Stimulated activated CD8-positive, alpha-beta memory T cell treated with anti-CD3 and anti-CD28 coated beads, Interleukin-7, amount 100 ng/mL, for 1 hour (primary cell): ENCODE data around the gene USP9X.
A peak's percentile ranks its signal among the peaks of the same experiment; 100 is the strongest.
"Not testable (repeated sequence)": the region's sequence is repeated elsewhere in the genome, so short reads cannot be mapped to it uniquely, and the experiment has no call there.

Experiments used
- DNase-seq, 2 donors: peaks; one replicate each; pipeline ENCODE4 v3.0.0-alpha.2; 2020; ENCODE audit warnings: low read depth in 2 of 2

USP9X gene, protein sequence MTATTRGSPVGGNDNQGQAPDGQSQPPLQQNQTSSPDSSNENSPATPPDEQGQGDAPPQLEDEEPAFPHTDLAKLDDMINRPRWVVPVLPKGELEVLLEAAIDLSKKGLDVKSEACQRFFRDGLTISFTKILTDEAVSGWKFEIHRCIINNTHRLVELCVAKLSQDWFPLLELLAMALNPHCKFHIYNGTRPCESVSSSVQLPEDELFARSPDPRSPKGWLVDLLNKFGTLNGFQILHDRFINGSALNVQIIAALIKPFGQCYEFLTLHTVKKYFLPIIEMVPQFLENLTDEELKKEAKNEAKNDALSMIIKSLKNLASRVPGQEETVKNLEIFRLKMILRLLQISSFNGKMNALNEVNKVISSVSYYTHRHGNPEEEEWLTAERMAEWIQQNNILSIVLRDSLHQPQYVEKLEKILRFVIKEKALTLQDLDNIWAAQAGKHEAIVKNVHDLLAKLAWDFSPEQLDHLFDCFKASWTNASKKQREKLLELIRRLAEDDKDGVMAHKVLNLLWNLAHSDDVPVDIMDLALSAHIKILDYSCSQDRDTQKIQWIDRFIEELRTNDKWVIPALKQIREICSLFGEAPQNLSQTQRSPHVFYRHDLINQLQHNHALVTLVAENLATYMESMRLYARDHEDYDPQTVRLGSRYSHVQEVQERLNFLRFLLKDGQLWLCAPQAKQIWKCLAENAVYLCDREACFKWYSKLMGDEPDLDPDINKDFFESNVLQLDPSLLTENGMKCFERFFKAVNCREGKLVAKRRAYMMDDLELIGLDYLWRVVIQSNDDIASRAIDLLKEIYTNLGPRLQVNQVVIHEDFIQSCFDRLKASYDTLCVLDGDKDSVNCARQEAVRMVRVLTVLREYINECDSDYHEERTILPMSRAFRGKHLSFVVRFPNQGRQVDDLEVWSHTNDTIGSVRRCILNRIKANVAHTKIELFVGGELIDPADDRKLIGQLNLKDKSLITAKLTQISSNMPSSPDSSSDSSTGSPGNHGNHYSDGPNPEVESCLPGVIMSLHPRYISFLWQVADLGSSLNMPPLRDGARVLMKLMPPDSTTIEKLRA (N-terminal part only)

GRCh38 chrX:41084893-41085511, at the start of gene USP9X:
TSS of gene USP9X (plus strand) at chrX:41085445. CDS start at chrX:41123629, 38,184 bp downstream.
- DNase-seq = peak; percentile 68 to 84

DNA sequence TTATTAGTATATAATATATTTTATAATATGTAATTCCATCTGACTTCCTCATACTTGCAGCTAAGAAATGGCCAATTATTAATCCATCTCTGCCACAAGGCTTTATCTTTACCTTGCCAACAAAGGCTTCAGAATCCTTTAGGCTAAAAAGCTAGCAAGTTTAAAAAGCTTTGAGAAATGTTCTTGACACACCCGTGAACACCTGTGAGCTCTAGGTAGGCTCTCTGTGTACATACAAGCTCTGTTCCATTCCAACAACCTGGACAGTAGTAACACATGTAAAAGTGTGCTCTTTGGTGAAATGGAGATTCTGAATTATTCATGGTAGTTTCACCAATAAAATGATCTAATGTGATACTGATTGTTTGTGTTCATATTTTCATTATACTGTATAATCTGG, 49.7 kb upstream of the USP9X start:
- no peak for DNase-seq

GRCh38 chrX:41036668-41037326, 48.4 kb upstream of the USP9X start:
- DNase-seq = no peak

GRCh38 chrX:41043196-41043595, 42.0 kb upstream of the USP9X start:
- no peak for DNase-seq

GRCh38 chrX:41043674-41044345, 41.4 kb upstream of the USP9X start:
- no peak for DNase-seq

DNA sequence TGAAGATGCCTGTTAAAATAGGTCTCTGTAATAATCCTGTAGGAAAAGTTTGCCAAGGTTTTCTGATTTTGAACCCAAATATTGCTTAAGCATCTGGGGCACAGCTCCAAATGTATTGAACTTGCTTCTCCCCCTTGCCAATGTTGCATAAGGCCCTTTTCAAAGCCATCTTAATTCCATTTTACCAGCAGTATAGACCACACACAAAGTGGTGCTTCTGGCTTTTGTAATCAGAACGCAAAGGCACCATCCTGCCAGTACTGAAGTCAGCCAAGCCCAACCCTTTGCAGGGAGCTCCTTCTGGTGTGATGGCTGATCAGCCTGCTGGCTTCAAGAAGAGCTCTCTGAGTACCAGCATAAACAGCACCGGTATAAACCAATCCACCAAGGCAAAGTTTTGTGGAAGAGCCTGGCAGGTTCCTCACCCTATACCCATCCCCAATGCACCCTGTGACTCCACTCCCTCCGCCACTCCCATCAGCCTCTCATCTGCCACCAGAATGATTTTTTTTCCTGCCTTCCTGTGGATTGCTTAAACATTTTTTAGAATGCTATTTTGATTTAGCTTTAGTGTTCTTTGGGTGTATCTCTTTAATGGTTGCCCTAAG, 39.2 kb upstream of the USP9X start:
- DNase-seq = no peak

DNA sequence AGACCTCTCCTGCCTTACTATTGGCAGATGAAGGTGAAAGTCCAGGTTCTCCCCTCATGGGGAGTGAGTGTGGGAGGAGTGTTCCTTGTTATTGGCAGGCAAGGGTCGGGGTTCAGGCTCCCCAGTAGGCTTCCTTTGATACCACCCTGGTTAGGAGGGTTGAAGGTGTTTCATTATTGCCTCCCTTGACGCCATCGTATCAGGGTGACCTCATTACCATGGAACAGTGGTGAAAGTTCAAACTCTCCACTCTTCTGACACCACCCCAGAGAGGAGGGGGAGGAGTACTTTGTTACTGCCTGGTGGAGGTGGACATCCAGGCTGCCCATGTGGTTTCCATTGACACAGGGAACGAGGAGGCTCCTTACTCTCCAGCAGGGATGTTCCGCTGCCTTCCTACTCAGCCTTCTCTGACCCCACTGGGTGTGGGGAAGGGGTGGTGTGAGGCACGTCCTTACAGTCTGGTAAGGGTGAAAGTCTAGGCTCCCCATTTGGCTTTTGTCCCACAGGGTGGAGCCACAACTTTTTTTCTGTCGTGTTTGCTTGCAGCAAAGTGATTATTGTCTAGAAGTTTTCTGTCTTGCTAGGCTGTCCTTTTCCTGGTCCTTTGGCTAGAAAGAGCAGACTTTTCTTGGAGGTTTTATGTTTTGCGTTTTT, 37.2 kb upstream of the USP9X start:
- no peak for DNase-seq

- no peak for DNase-seq
Observed at GRCh38 chrX:41050359-41050758, 34.9 kb upstream of the USP9X start.

GRCh38 chrX:41051288-41051687, 34.0 kb upstream of the USP9X start:
- DNase-seq = no peak

- DNase-seq = no peak
Observed at GRCh38 chrX:41055740-41056139, 29.5 kb upstream of the USP9X start.

- DNase-seq = not testable (repeated sequence)
Observed at GRCh38 chrX:41063276-41063675, 22.0 kb upstream of the USP9X start.

GRCh38 chrX:41064018-41064417, 21.2 kb upstream of the USP9X start:
- no peak for DNase-seq

DNA sequence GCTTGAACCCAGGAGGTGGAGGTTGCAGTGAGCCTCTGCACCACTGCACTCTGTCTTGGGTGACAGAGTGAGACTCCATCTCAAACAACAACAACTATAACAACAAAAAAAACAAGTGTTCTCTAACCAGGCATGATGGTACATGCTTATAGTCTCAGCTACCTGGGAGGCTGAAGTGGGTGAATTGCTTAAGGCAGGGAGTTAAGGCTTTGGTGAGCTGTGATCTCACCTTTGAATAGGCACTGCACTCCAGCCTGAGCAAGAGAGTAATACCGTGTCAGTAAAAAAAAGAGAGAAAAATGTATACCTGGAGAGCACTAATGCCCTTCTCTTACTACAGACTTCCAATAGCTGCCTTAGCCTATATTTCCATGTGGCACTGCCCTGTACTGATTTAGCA, 18.9 kb upstream of the USP9X start:
- DNase-seq = no peak

- no peak for DNase-seq
Observed at GRCh38 chrX:41066969-41067368, 18.3 kb upstream of the USP9X start.

DNA sequence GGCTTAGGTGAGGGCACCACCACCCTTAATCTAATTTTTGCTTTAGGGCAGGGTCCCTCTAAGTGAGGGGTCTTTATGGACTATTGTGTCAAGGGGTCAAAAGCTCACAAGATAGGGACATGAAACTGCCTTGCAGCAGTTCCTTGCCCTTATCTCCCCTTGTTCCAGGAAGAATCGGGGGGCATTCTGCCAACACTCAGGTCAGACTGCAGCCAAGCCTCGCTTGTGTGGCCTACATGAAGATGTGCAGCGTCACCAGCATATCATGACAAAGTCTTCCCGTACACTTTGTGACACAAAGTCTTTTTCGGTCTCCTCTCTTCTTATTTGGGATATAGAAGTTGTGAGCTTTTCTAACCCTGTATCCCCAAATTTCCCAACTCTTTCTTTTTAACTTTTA, 17.5 kb upstream of the USP9X start:
- DNase-seq = no peak

DNA sequence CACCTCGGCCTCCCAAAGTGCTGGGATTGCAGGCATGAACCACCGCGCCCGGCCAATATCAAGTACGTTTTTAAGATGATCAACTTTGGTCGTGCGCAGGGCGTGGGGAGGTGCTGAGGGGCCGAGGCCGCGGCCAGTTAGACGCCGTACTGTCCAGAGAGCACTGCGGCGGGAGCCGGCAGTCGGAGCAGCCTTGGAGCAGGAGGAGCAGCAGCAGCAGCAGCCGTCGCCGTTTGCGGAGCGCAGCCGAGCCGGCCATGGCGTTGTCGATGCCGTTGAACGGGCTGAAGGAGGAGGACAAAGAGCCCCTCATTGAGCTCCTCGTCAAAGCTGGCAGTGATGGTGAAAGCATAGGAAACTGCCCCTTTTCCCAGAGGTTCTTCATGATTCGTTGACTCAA, 8.5 kb upstream of the USP9X start:
- no peak for DNase-seq

- no peak for DNase-seq
Observed at GRCh38 chrX:41081821-41082220, 3.4 kb upstream of the USP9X start.

GRCh38 chrX:41082783-41083182, 2.5 kb upstream of the USP9X start:
- no peak for DNase-seq

DNA sequence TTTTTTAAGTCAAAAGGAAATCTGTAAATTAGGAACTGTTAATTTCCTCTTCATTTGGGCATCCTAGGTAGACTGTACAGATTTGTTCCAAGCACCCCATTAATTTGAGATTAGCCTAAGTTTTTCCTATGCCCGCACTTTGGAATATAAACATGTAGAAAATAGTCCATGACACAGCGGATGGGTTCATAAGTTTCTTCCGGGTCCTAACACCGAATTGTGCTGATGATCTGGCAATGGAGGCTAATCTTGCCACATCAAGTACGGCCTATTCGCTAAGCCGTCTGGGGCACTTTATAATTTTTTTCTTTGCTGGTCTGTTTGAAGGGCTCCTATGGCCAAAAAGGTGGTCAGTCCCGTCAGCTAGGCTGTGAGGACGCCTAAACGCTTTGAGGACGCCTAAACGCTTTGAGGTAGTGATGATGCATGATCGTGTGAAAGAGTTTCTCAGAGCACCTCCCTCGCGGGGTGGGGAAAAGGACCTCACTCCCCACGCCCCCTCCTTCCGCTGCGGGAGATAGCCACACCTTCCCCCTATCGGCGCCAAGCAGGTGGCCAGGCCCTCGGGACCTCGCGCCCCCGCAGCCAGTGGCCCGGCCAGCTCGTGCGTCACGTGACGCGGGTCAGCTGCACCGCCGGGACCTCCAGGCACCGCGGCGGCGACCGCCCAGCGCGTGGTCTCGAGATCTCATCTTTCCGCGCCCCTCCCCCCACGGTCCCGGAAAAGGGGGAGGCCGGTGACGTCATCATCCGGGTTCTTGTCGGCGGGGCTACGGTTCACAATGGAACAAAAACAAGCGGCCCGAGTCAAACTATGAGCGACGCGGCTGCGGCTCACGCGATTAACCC, 977 bp upstream of the USP9X start:
- DNase-seq = peak; percentile 92 to 99
